ENCODE results near the gene SVOPL.

DNA sequence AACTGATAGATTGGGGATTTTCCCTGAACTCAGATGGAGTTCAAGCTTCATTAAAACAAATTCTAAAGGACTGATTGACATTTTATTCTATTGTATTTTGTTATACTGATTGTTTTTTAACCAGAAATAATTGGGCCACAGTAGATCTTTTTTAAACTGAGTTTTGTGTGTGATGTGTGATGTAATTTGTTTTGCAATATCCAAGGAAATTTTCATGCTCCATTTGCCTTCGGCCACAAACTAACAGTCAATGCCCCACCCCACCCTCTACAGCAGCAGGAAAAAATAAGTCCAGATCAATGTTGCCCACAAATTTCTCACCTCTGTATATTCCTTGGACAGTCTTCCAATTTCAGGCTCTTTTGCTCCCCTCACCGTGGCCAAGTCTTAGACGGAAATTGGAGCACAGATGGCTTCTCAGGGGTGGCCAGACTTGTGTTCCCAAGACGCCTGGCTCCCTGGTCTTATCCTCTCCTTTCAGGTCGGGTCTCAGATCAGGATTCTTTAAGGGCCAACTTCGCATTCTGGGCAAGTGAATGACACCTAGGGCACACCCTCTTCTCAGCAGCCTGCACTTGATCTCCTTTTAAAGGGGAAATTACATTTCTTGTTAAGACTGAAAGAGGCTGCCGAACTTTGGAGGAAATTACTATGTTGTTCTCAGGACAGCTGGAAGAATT lies at the start of gene SVOPL:
- TF ChIP-seq, protein P1, sequence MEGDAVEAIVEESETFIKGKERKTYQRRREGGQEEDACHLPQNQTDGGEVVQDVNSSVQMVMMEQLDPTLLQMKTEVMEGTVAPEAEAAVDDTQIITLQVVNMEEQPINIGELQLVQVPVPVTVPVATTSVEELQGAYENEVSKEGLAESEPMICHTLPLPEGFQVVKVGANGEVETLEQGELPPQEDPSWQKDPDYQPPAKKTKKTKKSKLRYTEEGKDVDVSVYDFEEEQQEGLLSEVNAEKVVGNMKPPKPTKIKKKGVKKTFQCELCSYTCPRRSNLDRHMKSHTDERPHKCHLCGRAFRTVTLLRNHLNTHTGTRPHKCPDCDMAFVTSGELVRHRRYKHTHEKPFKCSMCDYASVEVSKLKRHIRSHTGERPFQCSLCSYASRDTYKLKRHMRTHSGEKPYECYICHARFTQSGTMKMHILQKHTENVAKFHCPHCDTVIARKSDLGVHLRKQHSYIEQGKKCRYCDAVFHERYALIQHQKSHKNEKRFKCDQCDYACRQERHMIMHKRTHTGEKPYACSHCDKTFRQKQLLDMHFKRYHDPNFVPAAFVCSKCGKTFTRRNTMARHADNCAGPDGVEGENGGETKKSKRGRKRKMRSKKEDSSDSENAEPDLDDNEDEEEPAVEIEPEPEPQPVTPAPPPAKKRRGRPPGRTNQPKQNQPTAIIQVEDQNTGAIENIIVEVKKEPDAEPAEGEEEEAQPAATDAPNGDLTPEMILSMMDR (IDR thresholded peaks at IDR 0.05), result no peak
- no peak for TF ChIP-seq EP300 (IDR thresholded peaks at IDR 0.05; ENCODE audit: low read depth)

All from transverse colon (tissue), 3 donors.